SK-N-SH treated with all-trans-retinoic acid at 6 μM for 48 hours (cell line): ENCODE measurements around the gene DIP2C.

Source experiments
- ATAC-seq: fragments of 200-7000 bp; cut with Tn5 transposase; 3 replicates; pipeline ENCODE4 v1.9.1; 2020; ENCODE audit warnings: mild to moderate bottlenecking, moderate library complexity
- ARNTL ChIP-seq: fragments of 450-650 bp; formaldehyde crosslinking; IDR thresholded peaks from 2 replicates; pipeline ENCODE4 v1.5.0; 2020; ENCODE audit warnings: low read depth, mild to moderate bottlenecking, moderate library complexity, borderline replicate concordance
- BACH2 ChIP-seq: fragments of 250-450 bp; sonication (Bioruptor Pico); IDR thresholded peaks from 2 replicates; pipeline ENCODE4 v1.9.0; 2021; ENCODE audit warnings: mild to moderate bottlenecking, borderline replicate concordance
- CSDC2 ChIP-seq: fragments of 250-450 bp; sonication (Bioruptor Pico); IDR thresholded peaks from 2 replicates; pipeline ENCODE4 v1.5.0; 2020; ENCODE audit warnings: mild to moderate bottlenecking, moderate library complexity
- GLIS3 ChIP-seq: fragments of 250-450 bp; sonication (Bioruptor Pico); IDR thresholded peaks from 2 replicates; pipeline ENCODE4 v1.5.0; 2020; ENCODE audit warnings: mild to moderate bottlenecking, moderate library complexity
- ISL1 ChIP-seq: fragments of 250-450 bp; sonication (Bioruptor Pico); IDR thresholded peaks from 2 replicates; pipeline ENCODE4 v2.1.2; 2022; ENCODE audit warnings: mild to moderate bottlenecking, moderate library complexity
- OSR1 ChIP-seq: fragments of 250-450 bp; sonication (Bioruptor Pico); IDR thresholded peaks from 2 replicates; pipeline ENCODE4 v1.8.0; 2022; ENCODE audit warnings: moderate library complexity, mild to moderate bottlenecking, inconsistent platforms
- POU6F1 ChIP-seq: fragments of 250-450 bp; sonication (Bioruptor Pico); IDR thresholded peaks from 2 replicates; pipeline ENCODE4 v1.8.0; 2021; ENCODE audit warnings: low read depth, mild to moderate bottlenecking, moderate library complexity, borderline replicate concordance
- PPARA ChIP-seq: fragments of 250-450 bp; sonication (Bioruptor Pico); IDR thresholded peaks from 2 replicates; pipeline ENCODE4 v1.5.0; 2020; ENCODE audit warnings: mild to moderate bottlenecking, borderline replicate concordance
- RARB ChIP-seq: fragments of 250-450 bp; sonication (Bioruptor Pico); IDR thresholded peaks from 2 replicates; pipeline ENCODE4 v1.8.0; 2021; ENCODE audit warnings: mild to moderate bottlenecking, moderate library complexity
- SNAI2 ChIP-seq: fragments of 250-450 bp; sonication (Bioruptor Pico); IDR thresholded peaks from 2 replicates; pipeline ENCODE4 v1.5.0; 2020; ENCODE audit warnings: mild to moderate bottlenecking, moderate library complexity
- TCF4 ChIP-seq: fragments of 250-450 bp; sonication (Bioruptor Pico); IDR thresholded peaks from 2 replicates; pipeline ENCODE4 v1.8.0; 2021; ENCODE audit warnings: mild to moderate bottlenecking, moderate library complexity, borderline replicate concordance
- ZC3H10 ChIP-seq: fragments of 250-450 bp; sonication (Bioruptor Pico); IDR thresholded peaks from 2 replicates; pipeline ENCODE4 v1.5.1; 2021; ENCODE audit warnings: mild to moderate bottlenecking, moderate library complexity
- ZNF565 ChIP-seq: fragments of 450-650 bp; formaldehyde crosslinking; conservative IDR thresholded peaks from 2 replicates; pipeline ENCODE4 v1.5.0; 2020; ENCODE audit warnings: low read depth, mild to moderate bottlenecking, moderate library complexity
- ZNF70 ChIP-seq: fragments of 450-650 bp; formaldehyde crosslinking; IDR thresholded peaks from 2 replicates; pipeline ENCODE4 v1.5.0; 2020; ENCODE audit warnings: mild to moderate bottlenecking, moderate library complexity
- ZNF8 ChIP-seq: fragments of 450-650 bp; formaldehyde crosslinking; IDR thresholded peaks from 2 replicates; pipeline ENCODE4 v1.5.0; 2020; ENCODE audit warnings: mild to moderate bottlenecking, moderate library complexity
- TF ChIP-seq, protein P1 (sequence below): fragments of 250-450 bp; sonication (Bioruptor Pico); IDR thresholded peaks from 2 replicates; pipeline ENCODE4 v1.5.1; 2020; ENCODE audit warnings: low read depth, mild to moderate bottlenecking, moderate library complexity
- TF ChIP-seq, protein P2 (sequence below): fragments of 250-450 bp; sonication (Bioruptor Pico); IDR thresholded peaks from 2 replicates; pipeline ENCODE4 v1.5.1; 2021; ENCODE audit warnings: mild to moderate bottlenecking, moderate library complexity
- TF ChIP-seq, protein P3 (sequence below): fragments of 250-450 bp; sonication (Bioruptor Pico); IDR thresholded peaks from 2 replicates; pipeline ENCODE4 v1.5.0; 2020; ENCODE audit warnings: mild to moderate bottlenecking, moderate library complexity

The DIP2C gene

DNA sequence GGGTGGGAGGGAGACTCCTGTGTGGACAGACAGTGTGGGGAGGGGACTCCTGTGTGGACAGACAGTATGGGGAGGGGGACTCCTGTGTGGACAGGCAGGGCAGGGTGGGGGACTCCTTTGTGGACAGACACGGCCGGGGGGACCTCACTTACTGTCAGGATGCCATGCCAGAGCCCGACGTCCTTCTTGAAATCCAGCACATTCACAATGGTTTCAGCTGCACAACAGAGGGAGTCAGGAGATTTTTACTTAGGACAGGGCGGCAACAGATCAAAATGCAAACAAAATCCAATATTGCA is 301.9 kb downstream of the DIP2C start:
- TF ChIP-seq, protein P1, sequence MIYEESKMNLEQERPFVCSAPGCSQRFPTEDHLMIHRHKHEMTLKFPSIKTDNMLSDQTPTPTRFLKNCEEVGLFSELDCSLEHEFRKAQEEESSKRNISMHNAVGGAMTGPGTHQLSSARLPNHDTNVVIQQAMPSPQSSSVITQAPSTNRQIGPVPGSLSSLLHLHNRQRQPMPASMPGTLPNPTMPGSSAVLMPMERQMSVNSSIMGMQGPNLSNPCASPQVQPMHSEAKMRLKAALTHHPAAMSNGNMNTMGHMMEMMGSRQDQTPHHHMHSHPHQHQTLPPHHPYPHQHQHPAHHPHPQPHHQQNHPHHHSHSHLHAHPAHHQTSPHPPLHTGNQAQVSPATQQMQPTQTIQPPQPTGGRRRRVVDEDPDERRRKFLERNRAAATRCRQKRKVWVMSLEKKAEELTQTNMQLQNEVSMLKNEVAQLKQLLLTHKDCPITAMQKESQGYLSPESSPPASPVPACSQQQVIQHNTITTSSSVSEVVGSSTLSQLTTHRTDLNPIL (CRISPR knock-in tag) = no peak
- no peak for TF ChIP-seq OSR1 (CRISPR knock-in tag)
- no peak for TF ChIP-seq RARB (CRISPR knock-in tag)
- no peak for TF ChIP-seq ARNTL
- TF ChIP-seq TCF4 (CRISPR knock-in tag) = no peak
- TF ChIP-seq BACH2 (CRISPR knock-in tag) = no peak
- no peak for TF ChIP-seq ZNF70 (CRISPR knock-in tag)
- no peak for TF ChIP-seq ZNF8 (CRISPR knock-in tag)
- TF ChIP-seq SNAI2 (CRISPR knock-in tag) = no peak
- no peak for TF ChIP-seq POU6F1
- no peak for TF ChIP-seq ZNF565 (CRISPR knock-in tag)
- TF ChIP-seq, protein P2, sequence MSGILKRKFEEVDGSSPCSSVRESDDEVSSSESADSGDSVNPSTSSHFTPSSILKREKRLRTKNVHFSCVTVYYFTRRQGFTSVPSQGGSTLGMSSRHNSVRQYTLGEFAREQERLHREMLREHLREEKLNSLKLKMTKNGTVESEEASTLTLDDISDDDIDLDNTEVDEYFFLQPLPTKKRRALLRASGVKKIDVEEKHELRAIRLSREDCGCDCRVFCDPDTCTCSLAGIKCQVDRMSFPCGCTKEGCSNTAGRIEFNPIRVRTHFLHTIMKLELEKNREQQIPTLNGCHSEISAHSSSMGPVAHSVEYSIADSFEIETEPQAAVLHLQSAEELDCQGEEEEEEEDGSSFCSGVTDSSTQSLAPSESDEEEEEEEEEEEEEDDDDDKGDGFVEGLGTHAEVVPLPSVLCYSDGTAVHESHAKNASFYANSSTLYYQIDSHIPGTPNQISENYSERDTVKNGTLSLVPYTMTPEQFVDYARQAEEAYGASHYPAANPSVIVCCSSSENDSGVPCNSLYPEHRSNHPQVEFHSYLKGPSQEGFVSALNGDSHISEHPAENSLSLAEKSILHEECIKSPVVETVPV (CRISPR knock-in tag) = no peak
- TF ChIP-seq GLIS3 (CRISPR knock-in tag) = no peak
- TF ChIP-seq CSDC2 (CRISPR knock-in tag) = no peak
- no peak for TF ChIP-seq PPARA (CRISPR knock-in tag)
- no peak for ATAC-seq

DNA sequence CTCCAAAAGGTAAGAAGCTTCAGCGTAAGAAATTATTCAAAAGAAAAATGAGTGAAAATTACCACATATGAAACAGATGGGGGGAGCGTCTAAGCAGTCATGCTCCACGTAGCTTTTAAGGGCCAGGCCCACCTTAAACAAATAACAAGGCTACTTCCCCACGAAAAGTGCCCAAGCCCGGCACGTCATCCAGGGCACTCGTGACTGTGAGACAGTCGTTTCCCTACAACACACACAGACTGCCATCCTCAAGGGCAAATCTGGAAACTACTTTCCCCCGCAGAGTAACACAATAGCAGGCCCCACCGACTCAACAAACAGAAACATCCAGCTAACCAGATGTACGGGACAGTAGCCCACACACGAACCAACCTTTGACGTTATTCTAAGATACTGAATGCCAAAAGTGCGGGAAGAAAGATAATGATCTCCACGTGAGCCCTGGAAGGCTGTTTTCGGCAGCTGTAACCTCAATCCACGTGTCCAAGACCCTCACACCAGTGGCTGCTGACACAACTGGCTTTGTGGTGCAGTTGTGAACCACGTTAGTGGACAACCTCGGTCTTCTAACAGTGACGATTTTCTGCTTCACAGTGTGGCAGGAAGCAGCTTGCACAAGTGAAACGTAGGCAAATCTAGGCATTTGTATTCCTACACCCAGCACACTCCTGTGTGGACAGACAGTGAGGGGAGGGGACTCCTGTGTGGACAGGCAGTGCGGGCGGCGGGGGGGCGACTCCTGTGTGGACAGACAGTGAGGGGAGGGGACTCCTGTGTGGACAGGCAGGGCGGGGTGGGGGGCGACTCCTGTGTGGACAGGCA is 302.5 kb downstream of the DIP2C start:
- TF ChIP-seq, protein P1 (CRISPR knock-in tag) = no peak
- TF ChIP-seq, protein P3, sequence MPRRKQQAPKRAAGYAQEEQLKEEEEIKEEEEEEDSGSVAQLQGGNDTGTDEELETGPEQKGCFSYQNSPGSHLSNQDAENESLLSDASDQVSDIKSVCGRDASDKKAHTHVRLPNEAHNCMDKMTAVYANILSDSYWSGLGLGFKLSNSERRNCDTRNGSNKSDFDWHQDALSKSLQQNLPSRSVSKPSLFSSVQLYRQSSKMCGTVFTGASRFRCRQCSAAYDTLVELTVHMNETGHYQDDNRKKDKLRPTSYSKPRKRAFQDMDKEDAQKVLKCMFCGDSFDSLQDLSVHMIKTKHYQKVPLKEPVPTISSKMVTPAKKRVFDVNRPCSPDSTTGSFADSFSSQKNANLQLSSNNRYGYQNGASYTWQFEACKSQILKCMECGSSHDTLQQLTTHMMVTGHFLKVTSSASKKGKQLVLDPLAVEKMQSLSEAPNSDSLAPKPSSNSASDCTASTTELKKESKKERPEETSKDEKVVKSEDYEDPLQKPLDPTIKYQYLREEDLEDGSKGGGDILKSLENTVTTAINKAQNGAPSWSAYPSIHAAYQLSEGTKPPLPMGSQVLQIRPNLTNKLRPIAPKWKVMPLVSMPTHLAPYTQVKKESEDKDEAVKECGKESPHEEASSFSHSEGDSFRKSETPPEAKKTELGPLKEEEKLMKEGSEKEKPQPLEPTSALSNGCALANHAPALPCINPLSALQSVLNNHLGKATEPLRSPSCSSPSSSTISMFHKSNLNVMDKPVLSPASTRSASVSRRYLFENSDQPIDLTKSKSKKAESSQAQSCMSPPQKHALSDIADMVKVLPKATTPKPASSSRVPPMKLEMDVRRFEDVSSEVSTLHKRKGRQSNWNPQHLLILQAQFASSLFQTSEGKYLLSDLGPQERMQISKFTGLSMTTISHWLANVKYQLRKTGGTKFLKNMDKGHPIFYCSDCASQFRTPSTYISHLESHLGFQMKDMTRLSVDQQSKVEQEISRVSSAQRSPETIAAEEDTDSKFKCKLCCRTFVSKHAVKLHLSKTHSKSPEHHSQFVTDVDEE (CRISPR knock-in tag) = no peak
- TF ChIP-seq GLIS3 (CRISPR knock-in tag) (no peak), ISL1 (CRISPR knock-in tag) (no peak), ARNTL (no peak), ZNF8 (CRISPR knock-in tag) (no peak), ZNF70 (CRISPR knock-in tag) (no peak), POU6F1 (no peak), BACH2 (CRISPR knock-in tag) (no peak), RARB (CRISPR knock-in tag) (no peak), OSR1 (CRISPR knock-in tag) (no peak), ZC3H10 (CRISPR knock-in tag) (no peak)
- TF ChIP-seq, protein P2 (CRISPR knock-in tag) = no peak
- ATAC-seq = no peak
